Endodermal cell (in vitro differentiated cells): ENCODE results near the gene GARS1. TPM values are rescaled to one million over a fixed set of nuclear protein-coding genes. Genes with fewer than 3 reads are reported as not detected.

Experiments
- DNase-seq: peaks from one replicate; pipeline ENCODE4 v3.0.0-alpha.2; 2017
- H3K27ac ChIP-seq: 2 replicates; pipeline ENCODE4 v1.5.1; 2013; ENCODE audit warnings: mild to moderate bottlenecking, low read depth, low read length, moderate library complexity
- H3K27me3 ChIP-seq: 2 replicates; pipeline ENCODE4 v1.6.1; 2013; ENCODE audit warnings: mild to moderate bottlenecking, low read length, moderate library complexity; ENCODE audit not compliant: insufficient read depth, control insufficient read depth, poor library complexity, severe bottlenecking
- H3K36me3 ChIP-seq: 2 replicates; pipeline ENCODE4 v1.7.0; 2013; ENCODE audit warnings: mild to moderate bottlenecking, low read length, moderate library complexity; ENCODE audit not compliant: control insufficient read depth, insufficient read depth
- H3K4me1 ChIP-seq: one replicate; pipeline ENCODE4 v1.7.0; 2013; ENCODE audit warnings: low read length; ENCODE audit not compliant: control insufficient read depth, insufficient read depth
- H3K4me3 ChIP-seq: 2 replicates; pipeline ENCODE4 v1.5.1; 2013; ENCODE audit warnings: mild to moderate bottlenecking, low read length, moderate library complexity
- H3K9ac ChIP-seq: 2 replicates; pipeline ENCODE4 v1.6.1; 2013; ENCODE audit warnings: mild to moderate bottlenecking, low read length, moderate library complexity; ENCODE audit not compliant: poor library complexity, severe bottlenecking; ENCODE audit errors: extremely low read depth
- H3K9me3 ChIP-seq: 2 replicates; pipeline ENCODE4 v1.6.1; 2013; ENCODE audit warnings: mild to moderate bottlenecking, low read length, moderate library complexity; ENCODE audit not compliant: control insufficient read depth
- H3K27ac Mint-ChIP-seq: 2 replicates; pipeline ENCODE4 v1.8.0; 2020; ENCODE audit warnings: mixed read lengths
- H3K27me3 Mint-ChIP-seq: 2 replicates; pipeline ENCODE4 v1.8.0; 2021; ENCODE audit warnings: mild to moderate bottlenecking, mixed read lengths; ENCODE audit not compliant: insufficient read depth
- H3K36me3 Mint-ChIP-seq: 2 replicates; pipeline ENCODE4 v1.8.0; 2020; ENCODE audit warnings: low read depth, mixed read lengths
- H3K4me1 Mint-ChIP-seq: 2 replicates; pipeline ENCODE4 v1.8.0; 2020; ENCODE audit warnings: mixed read lengths
- H3K4me3 Mint-ChIP-seq: 2 replicates; pipeline ENCODE4 v1.8.0; 2020; ENCODE audit warnings: mild to moderate bottlenecking, moderate library complexity, mixed read lengths
- H3K9me3 Mint-ChIP-seq: 2 replicates; pipeline ENCODE4 v1.8.0; 2020; ENCODE audit warnings: mild to moderate bottlenecking, mixed read lengths
- WGBS, 2 experiments: methylation state at CpG; one replicate each; pipeline versions ENCODE4 v1.1.5 to v1.1.7; 2013; ENCODE audit warnings: missing lambda C conversion rate in 2 of 2, mixed read lengths in 1 of 2; ENCODE audit not compliant: insufficient coverage in 1 of 2, insufficient read length in 1 of 2; 5-methylcytosine and 5-hydroxymethylcytosine counted together
- total RNA-seq, 2 donors: library from RNA; stranded (reverse); fragmentation: NEBNext Ultra II Directional in 1 of 2; extraction: Animal tissue kit (Norgen Biotek cat#: 25700) in 1 of 2; gene quantifications; 2 replicates in 1 of 2; 3 replicates in 1 of 2; pipeline ENCODE4 v1.2.1, GENCODE V29; 2021
- TF ChIP-seq, protein P1 (sequence below): fragments of 200-600 bp; sonication (generic); conservative IDR thresholded peaks from 2 replicates; pipeline ENCODE4 v1.5.0; 2021; ENCODE audit warnings: antibody characterized with exemption, mild to moderate bottlenecking

Gene GARS1
- total RNA-seq, 2 donors from 2014 or later, result 113 to 121 TPM

DNA sequence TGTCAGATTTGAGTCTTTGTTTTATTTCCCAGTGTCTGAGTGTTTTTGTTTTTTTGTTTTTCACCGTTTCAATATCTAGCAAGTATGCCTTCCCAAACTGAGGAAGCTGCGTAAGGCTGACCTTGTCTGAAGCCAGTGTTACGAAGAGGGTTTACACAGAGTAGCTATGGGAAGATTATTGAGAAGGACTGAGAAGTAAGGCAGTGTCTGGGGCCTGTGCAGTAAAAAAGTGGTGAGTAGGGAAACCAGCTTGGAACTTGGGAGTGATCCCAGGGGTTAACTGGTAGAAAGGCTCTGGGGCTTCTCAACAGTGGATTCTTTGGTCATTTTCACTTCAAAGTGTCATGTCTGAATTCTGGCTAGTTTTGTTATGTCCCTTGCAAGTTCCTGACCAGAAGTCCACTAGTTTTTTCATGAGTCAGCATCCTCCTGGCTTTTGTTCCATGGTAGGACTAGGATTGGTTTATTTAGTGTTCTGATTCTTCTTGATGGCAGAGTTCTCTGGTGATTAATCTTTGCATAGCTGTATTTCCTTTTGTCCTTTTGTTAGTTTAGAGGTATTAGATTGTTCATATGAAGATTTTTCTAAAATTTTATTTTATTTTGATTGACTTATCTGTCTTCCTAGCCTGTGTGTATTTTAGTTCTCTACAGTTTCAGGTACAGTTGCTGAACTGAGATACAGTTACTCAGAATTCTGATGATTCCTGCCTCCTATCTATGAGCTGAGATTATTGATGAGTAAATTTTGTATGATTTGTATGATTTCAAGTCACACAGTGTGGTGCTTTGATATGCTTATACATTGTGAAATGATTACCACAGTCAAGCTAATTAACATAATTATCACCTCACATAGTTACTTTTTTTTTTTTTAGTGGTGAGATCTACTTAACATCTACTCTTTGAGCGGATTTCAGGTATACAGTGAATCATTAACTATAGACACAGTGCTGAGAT, 19.0 kb downstream of the GARS1 start:
- peaks cover 95% of the 10 kb centered on the region for H3K36me3 ChIP-seq
- peaks cover 77% of the 10 kb centered on the region for H3K36me3 Mint-ChIP-seq
- no peak overlapping the region for H3K4me3 ChIP-seq
- no peak overlapping the region for H3K9ac ChIP-seq
- no peaks in the 10 kb centered on the region for H3K9me3 Mint-ChIP-seq
- DNase-seq, result no peak
- no peaks in the 10 kb centered on the region for H3K9me3 ChIP-seq
- TF ChIP-seq, protein P1, sequence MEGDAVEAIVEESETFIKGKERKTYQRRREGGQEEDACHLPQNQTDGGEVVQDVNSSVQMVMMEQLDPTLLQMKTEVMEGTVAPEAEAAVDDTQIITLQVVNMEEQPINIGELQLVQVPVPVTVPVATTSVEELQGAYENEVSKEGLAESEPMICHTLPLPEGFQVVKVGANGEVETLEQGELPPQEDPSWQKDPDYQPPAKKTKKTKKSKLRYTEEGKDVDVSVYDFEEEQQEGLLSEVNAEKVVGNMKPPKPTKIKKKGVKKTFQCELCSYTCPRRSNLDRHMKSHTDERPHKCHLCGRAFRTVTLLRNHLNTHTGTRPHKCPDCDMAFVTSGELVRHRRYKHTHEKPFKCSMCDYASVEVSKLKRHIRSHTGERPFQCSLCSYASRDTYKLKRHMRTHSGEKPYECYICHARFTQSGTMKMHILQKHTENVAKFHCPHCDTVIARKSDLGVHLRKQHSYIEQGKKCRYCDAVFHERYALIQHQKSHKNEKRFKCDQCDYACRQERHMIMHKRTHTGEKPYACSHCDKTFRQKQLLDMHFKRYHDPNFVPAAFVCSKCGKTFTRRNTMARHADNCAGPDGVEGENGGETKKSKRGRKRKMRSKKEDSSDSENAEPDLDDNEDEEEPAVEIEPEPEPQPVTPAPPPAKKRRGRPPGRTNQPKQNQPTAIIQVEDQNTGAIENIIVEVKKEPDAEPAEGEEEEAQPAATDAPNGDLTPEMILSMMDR, result no peak
- H3K27ac Mint-ChIP-seq, result peak overlapping the region; percentile 36
- no peaks in the 10 kb centered on the region for H3K4me1 ChIP-seq
- no peak overlapping the region for H3K4me3 Mint-ChIP-seq
- H3K27me3 Mint-ChIP-seq, result no peaks in the 10 kb centered on the region
- H3K4me1 Mint-ChIP-seq, result peaks cover 5% of the 10 kb centered on the region
- 84 to 95% methylated on average over 3 to 4 of the region's 4 CpGs for WGBS, 2 experiments
- H3K27me3 ChIP-seq, result no peaks in the 10 kb centered on the region
- H3K27ac ChIP-seq, result no peak overlapping the region

DNA sequence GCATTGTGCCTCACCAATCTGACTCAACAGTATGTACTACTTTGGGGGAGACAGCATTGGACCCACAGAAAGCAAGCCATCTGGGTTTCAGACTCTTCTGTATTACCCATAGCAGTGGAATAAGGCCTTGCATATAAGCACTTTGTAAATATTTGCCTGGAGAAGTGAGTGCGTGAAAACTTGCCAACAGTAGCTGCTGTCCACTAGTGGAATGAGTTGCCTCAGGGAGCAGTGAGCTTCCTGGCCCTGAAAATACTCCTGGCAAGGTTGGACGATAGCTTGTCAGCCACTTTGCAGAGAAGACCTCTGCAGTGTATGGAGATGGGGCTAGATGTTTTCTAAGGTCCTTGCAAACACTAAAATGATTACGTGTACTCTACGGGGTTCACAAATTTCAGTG, 21.6 kb downstream of the GARS1 start:
- H3K4me1 Mint-ChIP-seq, result peaks cover 7% of the 10 kb centered on the region
- TF ChIP-seq, protein P1, result no peak
- Histone ChIP-seq H3K4me1 (no peaks in the 10 kb centered on the region), H3K27me3 (no peaks in the 10 kb centered on the region), H3K27ac (no peak overlapping the region), H3K4me3 (no peak overlapping the region), H3K9ac (no peak overlapping the region), H3K9me3 (no peaks in the 10 kb centered on the region), H3K36me3 (peaks cover 94% of the 10 kb centered on the region)
- WGBS, 2 experiments, result 93 to 95% methylated on average over 3 to 4 of the region's 4 CpGs
- H3K27ac Mint-ChIP-seq, result no peak overlapping the region
- no peaks in the 10 kb centered on the region for H3K27me3 Mint-ChIP-seq
- H3K4me3 Mint-ChIP-seq, result no peak overlapping the region
- H3K36me3 Mint-ChIP-seq, result peaks cover 78% of the 10 kb centered on the region
- no peaks in the 10 kb centered on the region for H3K9me3 Mint-ChIP-seq
- no peak for DNase-seq

DNA sequence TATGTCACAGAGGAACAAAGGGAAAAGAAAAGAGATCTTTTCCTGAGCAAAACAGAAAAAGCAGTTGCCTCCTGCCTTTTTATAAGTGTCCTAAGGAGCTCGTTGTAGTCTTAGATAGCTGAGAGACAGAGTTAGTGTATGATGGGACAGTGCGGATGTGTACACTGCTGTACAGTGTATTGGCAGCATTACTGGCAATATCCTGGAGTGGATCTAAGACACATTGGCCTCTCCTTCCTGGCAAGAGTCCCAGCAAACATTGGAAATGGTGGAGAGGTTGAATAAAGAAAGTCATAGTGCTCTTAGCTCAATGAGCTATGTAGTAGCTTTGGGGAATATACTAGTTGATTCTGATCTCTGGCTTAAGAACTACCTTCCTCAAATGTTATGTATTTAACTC, 22.7 kb downstream of the GARS1 start:
- Histone ChIP-seq H3K4me1 (no peaks in the 10 kb centered on the region), H3K27ac (no peak overlapping the region), H3K9ac (no peak overlapping the region), H3K4me3 (no peak overlapping the region), H3K9me3 (no peaks in the 10 kb centered on the region), H3K27me3 (no peaks in the 10 kb centered on the region), H3K36me3 (peaks cover 96% of the 10 kb centered on the region)
- WGBS, 2 experiments, result 94 to 100% methylated on average over 2 of the region's 2 CpGs
- H3K27ac Mint-ChIP-seq, result no peak overlapping the region
- H3K4me1 Mint-ChIP-seq, result peaks cover 7% of the 10 kb centered on the region
- H3K9me3 Mint-ChIP-seq, result no peaks in the 10 kb centered on the region
- no peaks in the 10 kb centered on the region for H3K27me3 Mint-ChIP-seq
- TF ChIP-seq, protein P1, result no peak
- peaks cover 80% of the 10 kb centered on the region for H3K36me3 Mint-ChIP-seq
- H3K4me3 Mint-ChIP-seq, result no peak overlapping the region
- no peak for DNase-seq
